Loucy (cell line): Measurements from ENCODE around the gene UQCC2.

Source experiments
- CTCF ChIP-seq: fragments of 200-600 bp; sonication (generic); conservative IDR thresholded peaks from 2 replicates; pipeline ENCODE4 v1.5.1; 2014; ENCODE audit warnings: mild to moderate bottlenecking, antibody characterized with exemption, low read length
- EZH2phosphoT487 ChIP-seq: fragments of 200-600 bp; IDR thresholded peaks from 2 replicates; pipeline ENCODE4 v1.6.1; 2018; ENCODE audit warnings: antibody characterized with exemption, mild to moderate bottlenecking, moderate library complexity, borderline replicate concordance

DNA sequence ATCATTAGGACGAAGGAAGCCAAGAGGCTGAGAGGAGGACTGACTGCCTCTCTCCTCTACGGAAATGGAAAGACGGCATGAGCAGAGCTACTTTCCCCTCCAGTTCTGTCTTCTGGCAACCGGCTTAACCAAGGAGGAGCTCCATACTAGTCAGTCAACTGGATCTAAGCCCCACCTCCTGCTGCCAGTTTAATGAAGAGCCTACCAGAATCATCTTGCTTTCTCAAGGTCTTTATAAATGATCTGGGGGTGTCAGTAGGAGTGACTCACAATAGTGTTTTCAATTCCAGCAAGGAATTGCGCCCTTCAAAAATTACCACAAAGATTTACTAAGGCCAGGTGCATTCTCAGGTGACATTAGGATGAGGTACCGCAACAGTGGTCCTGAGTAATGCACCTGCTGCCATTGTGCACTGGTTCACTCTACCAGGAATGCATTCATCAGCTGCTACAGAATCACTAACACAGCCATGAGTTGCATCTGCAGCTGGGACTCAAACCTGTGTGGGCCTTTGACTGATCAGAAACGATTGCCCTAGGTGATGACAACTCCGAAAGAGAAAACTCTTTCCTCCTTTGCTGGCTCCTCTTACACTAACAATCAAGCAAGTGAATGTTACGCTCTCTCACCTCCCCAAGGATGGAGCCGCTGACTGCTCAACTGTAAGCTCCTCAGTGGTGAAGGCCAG, 2.8 kb downstream of the UQCC2 start:
- TF ChIP-seq CTCF (no peak), EZH2phosphoT487 (no peak)
